Gastroesophageal sphincter (tissue), 4 donors: Measurements from ENCODE around the gene VSX2. TPM values are rescaled to one million over a fixed set of nuclear protein-coding genes. Genes with fewer than 3 reads are reported as not detected.

Source experiments
- ATAC-seq: fragments of 150-250 bp; one replicate; pipeline ENCODE4 v1.9.1; 2016; ENCODE audit warnings: mild to moderate bottlenecking, moderate library complexity
- H3K27ac ChIP-seq, 4 donors: fragments of 200-600 bp; sonication (generic) in 3 of 4; 1 replicate in 3 of 4; 2 replicates in 1 of 4; pipeline ENCODE4 v1.5.1; 2016 to 2019
- H3K27me3 ChIP-seq: fragments of 200-600 bp; sonication (generic); one replicate; pipeline ENCODE4 v1.5.1; 2019
- H3K36me3 ChIP-seq, 2 donors: fragments of 200-600 bp; sonication (generic); one replicate each; pipeline ENCODE4 v1.5.1; 2019; ENCODE audit warnings: control low read depth in 1 of 2
- H3K4me1 ChIP-seq, 3 donors: fragments of 200-600 bp; sonication (generic); 1 replicate in 2 of 3; 2 replicates in 1 of 3; pipeline ENCODE4 v1.5.1; 2016 to 2019; ENCODE audit warnings: control low read depth in 2 of 3
- H3K4me3 ChIP-seq, 2 donors: fragments of 200-600 bp; sonication (generic); one replicate each; pipeline ENCODE4 v1.5.1; 2019; ENCODE audit warnings: mild to moderate bottlenecking in 1 of 2, moderate library complexity in 1 of 2
- H3K9me3 ChIP-seq, 3 donors: fragments of 200-600 bp; sonication (generic); one replicate each; pipeline ENCODE4 v1.5.1; 2017 to 2019; ENCODE audit warnings: control low read depth in 2 of 3
- EP300 ChIP-seq: sonication (generic); formaldehyde crosslinking; IDR thresholded peaks from one replicate; pipeline ENCODE4 v1.6.1; 2017; ENCODE audit warnings: antibody characterized with exemption, mild to moderate bottlenecking
- POLR2A ChIP-seq, 2 donors: fragments of 450-650 bp; IDR thresholded peaks; one replicate each; pipeline ENCODE4 v1.6.1; 2017; ENCODE audit warnings: antibody characterized with exemption in 2 of 2, mild to moderate bottlenecking in 2 of 2, moderate library complexity in 1 of 2
- POLR2AphosphoS5 ChIP-seq: sonication (generic); formaldehyde crosslinking; IDR thresholded peaks from one replicate; pipeline ENCODE4 v1.6.1; 2017; ENCODE audit warnings: antibody characterized with exemption
- WGBS, 2 donors: methylation state at CpG; one replicate each; pipeline ENCODE4 v1.1.5; 2018; ENCODE audit warnings: low coverage in 1 of 2; 5-methylcytosine and 5-hydroxymethylcytosine counted together
- total RNA-seq, 4 donors: library from RNA; depleted of rRNA; stranded (reverse); fragments of >200 nt; gene quantifications; one replicate each; pipeline ENCODE4 v1.1.0, GENCODE V29; 2016
- TF ChIP-seq, protein P1 (sequence below), 4 experiments: fragments of 200-600 bp in 2 of 4; fragments of 450-650 bp in 2 of 4; sonication (generic) in 1 of 4; IDR thresholded peaks; one replicate each; pipeline ENCODE4 v1.5.1; 2017 to 2019; ENCODE audit warnings: antibody characterized with exemption in 4 of 4, mild to moderate bottlenecking in 2 of 4, moderate library complexity in 2 of 4

Gene VSX2
- total RNA-seq, 4 donors from 2014 or later: not detected

DNA sequence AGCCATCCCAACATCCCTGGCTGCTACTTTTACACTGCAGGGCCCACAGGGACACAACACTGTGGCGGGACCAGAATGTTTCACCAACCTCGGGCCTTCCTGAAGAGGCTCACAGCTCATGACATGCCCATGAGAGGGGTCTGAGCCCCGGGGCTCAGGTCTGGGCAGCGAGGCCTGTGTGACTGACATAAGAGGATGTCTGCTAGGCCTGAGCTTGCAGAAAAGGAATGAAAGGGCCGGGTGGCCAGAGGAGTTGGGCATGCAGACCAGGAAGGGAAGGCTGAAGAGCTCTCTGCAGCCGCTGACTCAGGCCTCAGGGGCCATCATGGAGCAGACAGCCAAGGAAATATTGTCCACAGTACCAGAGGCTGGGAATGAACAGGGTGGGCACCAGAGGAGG, 18.3 kb upstream of the VSX2 start:
- WGBS, 2 donors: 65% methylated on average over 2 of the region's 6 CpGs; no CpG with 5 or more reads in 1 of the 2 donors
- H3K27me3 ChIP-seq: peaks cover 77% of the 10 kb centered on the region
- no peak overlapping the region for H3K4me3 ChIP-seq
- H3K9me3 ChIP-seq: no peaks in the 10 kb centered on the region
- no peak overlapping the region for H3K27ac ChIP-seq
- peaks cover 0 to 11% (median 0%) of the 10 kb centered on the region in 3 donors for H3K4me1 ChIP-seq
- TF ChIP-seq POLR2AphosphoS5 (no peak), POLR2A (IDR thresholded peaks at IDR 0.05) (no peak), EP300 (no peak)
- TF ChIP-seq, protein P1, sequence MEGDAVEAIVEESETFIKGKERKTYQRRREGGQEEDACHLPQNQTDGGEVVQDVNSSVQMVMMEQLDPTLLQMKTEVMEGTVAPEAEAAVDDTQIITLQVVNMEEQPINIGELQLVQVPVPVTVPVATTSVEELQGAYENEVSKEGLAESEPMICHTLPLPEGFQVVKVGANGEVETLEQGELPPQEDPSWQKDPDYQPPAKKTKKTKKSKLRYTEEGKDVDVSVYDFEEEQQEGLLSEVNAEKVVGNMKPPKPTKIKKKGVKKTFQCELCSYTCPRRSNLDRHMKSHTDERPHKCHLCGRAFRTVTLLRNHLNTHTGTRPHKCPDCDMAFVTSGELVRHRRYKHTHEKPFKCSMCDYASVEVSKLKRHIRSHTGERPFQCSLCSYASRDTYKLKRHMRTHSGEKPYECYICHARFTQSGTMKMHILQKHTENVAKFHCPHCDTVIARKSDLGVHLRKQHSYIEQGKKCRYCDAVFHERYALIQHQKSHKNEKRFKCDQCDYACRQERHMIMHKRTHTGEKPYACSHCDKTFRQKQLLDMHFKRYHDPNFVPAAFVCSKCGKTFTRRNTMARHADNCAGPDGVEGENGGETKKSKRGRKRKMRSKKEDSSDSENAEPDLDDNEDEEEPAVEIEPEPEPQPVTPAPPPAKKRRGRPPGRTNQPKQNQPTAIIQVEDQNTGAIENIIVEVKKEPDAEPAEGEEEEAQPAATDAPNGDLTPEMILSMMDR (IDR thresholded peaks at IDR 0.05): no peak
- no peaks in the 10 kb centered on the region for H3K36me3 ChIP-seq
- ATAC-seq: no peak

DNA sequence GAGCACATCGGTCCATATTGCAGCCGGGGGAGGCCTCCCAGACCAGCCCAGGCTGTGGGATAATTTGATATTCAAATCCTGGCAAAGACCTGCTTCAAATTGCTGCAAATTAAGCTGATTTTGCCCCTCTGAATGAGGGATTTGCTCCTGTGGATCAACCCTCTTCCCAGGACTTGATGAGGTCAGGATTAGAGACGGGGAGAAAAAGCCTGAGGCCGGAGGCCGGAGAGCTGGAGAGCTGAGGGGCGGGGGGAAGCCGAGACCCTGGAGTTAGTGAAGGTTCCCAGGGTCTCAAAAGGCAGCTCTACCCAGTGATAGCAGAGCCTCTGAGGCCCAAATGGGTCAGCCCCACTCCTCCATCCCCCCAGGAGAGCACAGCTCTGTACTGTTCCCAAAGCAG, 17.5 kb upstream of the VSX2 start:
- no peaks in the 10 kb centered on the region for H3K36me3 ChIP-seq
- 76 to 87% methylated on average over 2 to 5 of the region's 7 CpGs for WGBS, 2 donors
- no peak overlapping the region for H3K27ac ChIP-seq
- peaks cover 0 to 11% (median 0%) of the 10 kb centered on the region in 3 donors for H3K4me1 ChIP-seq
- no peak overlapping the region for H3K4me3 ChIP-seq
- H3K9me3 ChIP-seq: no peaks in the 10 kb centered on the region
- TF ChIP-seq POLR2A (IDR thresholded peaks at IDR 0.05) (no peak), EP300 (no peak), POLR2AphosphoS5 (no peak)
- TF ChIP-seq, protein P1 (IDR thresholded peaks at IDR 0.05): no peak
- ATAC-seq: no peak
- peaks cover 74% of the 10 kb centered on the region for H3K27me3 ChIP-seq

DNA sequence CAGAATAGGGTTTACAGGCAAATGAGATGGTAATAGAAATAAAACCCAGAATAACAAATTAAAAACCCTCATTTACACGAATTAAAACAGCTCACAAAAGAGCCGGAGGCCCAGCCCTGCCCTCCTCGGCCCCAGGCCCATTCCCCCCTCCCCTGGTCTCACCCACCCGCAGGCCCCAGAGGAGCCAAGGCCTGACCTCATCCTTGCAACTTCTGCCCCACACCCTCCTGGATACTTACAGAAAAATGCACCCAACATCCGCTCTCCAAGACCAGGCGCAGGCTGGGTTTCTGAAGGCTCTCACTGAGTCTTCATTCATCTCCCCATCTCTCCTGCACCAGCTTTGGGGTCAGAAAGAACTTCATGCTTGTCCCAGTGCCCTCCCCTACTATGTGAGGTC, 16.2 kb upstream of the VSX2 start:
- WGBS, 2 donors: 72 to 77% methylated on average over 4 to 5 of the region's 6 CpGs

GRCh38 chr14:74231784-74232183, 7.5 kb upstream of the VSX2 start:
- Histone ChIP-seq H3K36me3 (no peaks in the 10 kb centered on the region), H3K27me3 (peaks cover 72% of the 10 kb centered on the region), H3K27ac (no peak overlapping the region), H3K4me3 (no peak overlapping the region), H3K9me3 (peaks cover 0 to 17% (median 0%) of the 10 kb centered on the region in 3 donors), H3K4me1 (no peaks in the 10 kb centered on the region)
- ATAC-seq: no peak
- no peak for TF ChIP-seq POLR2A (IDR thresholded peaks at IDR 0.05)
- TF ChIP-seq EP300: no peak
- TF ChIP-seq, protein P1 (IDR thresholded peaks at IDR 0.05): no peak
- TF ChIP-seq POLR2AphosphoS5: no peak
- 62% methylated on average over 5 of the region's 8 CpGs; no CpG with 5 or more reads in 1 of the 2 donors for WGBS, 2 donors

More for the DNA sequence above, 16.2 kb upstream of the VSX2 start:
- Histone ChIP-seq H3K4me3 (no peak overlapping the region), H3K9me3 (no peaks in the 10 kb centered on the region), H3K27ac (no peak overlapping the region), H3K27me3 (peaks cover 71% of the 10 kb centered on the region), H3K36me3 (no peaks in the 10 kb centered on the region), H3K4me1 (peaks cover 0 to 4% (median 0%) of the 10 kb centered on the region in 3 donors)
- ATAC-seq: no peak
- no peak for TF ChIP-seq POLR2AphosphoS5
- TF ChIP-seq, protein P1 (IDR thresholded peaks at IDR 0.05): no peak
- no peak for TF ChIP-seq POLR2A (IDR thresholded peaks at IDR 0.05)
- TF ChIP-seq EP300: no peak

DNA sequence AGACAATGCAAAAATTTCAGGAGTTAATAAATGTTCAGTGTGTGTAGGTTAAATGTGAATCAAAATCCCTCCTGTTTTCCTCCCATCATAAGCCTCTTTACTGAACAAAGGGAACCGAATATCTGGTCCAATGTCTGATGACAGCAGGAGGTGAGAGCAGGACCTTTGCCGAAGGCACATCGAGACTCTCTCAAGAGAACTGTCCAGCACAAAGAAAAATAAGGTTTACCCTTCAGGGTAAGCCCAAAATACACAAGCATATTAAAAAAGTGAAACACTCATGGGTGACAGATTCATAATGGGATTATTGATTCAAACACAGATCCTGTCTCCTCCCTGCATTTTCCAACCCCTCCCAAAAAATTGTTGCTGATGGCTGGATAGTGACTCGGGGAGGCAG, 4.2 kb upstream of the VSX2 start:
- WGBS, 2 donors: 55 to 67% methylated on average over 1 to 4 of the region's 4 CpGs
- Histone ChIP-seq H3K27ac (no peak overlapping the region), H3K4me3 (no peak overlapping the region), H3K9me3 (peaks cover 0 to 17% (median 0%) of the 10 kb centered on the region in 3 donors), H3K4me1 (peaks cover 0 to 8% (median 6%) of the 10 kb centered on the region in 3 donors), H3K27me3 (peaks cover 76% of the 10 kb centered on the region), H3K36me3 (no peaks in the 10 kb centered on the region)
- no peak for ATAC-seq
- TF ChIP-seq EP300: no peak
- TF ChIP-seq POLR2A (IDR thresholded peaks at IDR 0.05): no peak
- no peak for TF ChIP-seq POLR2AphosphoS5
